Tongue (tissue), 2 donors: ENCODE measurements around the gene SHC1. TPM values are rescaled to one million over a fixed set of nuclear protein-coding genes. Genes with fewer than 3 reads are reported as not detected.

Experiments
- DNase-seq: peaks from one replicate; pipeline ENCODE4 v3.0.0-alpha.2; 2015
- total RNA-seq: library from RNA; depleted of rRNA; stranded (reverse); fragments of >200 nt; gene quantifications from one replicate; pipeline ENCODE4 v1.2.3, GENCODE V29; 2014

The SHC1 gene
- total RNA-seq, 1 donor from 2014 or later: 67.9 TPM

DNA sequence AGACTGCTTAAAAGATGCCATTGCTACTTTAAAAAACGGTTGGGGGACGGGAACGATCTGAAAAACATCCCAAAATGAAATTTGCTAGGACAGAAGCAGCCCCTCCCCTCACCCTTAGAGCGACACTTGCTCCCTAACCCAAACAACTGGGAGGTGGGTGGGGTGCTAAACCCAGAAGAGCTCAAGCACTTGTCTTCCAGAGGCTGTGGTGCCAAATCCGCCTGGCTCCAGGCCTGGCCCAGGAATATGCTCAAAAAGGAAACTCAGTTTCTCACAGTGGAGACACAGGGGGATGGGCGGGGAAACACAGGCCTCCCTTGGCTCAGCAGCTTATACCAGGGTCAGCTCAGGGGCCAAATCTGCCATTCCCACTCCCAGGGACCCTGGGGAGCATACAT, 14.0 kb downstream of the SHC1 start:
- peak; percentile 93 for DNase-seq

DNA sequence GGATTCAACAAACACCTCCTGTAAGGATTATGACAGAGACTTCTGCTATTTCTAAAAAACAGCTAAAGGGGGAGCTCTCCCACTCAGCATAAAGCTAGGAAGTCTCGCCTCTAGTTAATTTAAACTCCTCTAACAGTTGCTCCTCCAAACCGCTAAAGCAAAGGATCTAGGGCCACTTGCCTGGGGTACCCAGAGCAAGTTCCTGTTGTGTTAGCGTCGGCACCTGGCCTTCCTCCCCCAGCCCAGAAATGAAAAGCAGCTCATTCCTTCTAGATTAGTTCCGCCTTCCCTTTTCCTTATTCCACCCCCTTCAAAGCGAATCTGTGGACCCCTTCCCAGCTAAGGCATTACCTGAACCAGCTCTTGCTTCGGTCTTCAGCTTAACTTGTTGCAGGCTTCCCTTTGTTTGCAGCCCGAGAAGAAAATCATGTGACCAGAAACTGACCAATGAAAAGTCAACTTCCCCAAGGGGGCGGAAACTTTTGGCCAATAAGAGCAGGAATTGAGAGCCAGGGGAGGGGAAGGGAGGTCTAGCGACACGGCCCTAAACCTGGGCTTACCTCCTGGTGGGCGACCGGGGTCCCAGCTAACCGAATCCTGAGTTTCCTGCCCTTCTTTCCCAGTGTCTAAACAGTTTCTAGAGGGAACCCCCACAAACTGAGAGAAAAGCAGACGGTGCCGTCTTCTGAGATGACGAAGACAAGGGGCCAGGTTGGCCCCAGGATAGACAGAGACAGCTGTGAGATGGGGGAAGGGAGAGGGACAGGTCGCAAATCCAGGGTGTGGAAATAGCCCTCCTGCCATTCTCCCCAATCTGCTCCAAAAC, 14.6 kb downstream of the SHC1 start, which contains the start of gene PBXIP1:
Gene PBXIP1 (minus strand): TSS at position 382 of the 826 bp plus-strand sequence. CDS start 2,378 bp downstream, outside the sequence.
- peak; percentile 98 for DNase-seq

DNA sequence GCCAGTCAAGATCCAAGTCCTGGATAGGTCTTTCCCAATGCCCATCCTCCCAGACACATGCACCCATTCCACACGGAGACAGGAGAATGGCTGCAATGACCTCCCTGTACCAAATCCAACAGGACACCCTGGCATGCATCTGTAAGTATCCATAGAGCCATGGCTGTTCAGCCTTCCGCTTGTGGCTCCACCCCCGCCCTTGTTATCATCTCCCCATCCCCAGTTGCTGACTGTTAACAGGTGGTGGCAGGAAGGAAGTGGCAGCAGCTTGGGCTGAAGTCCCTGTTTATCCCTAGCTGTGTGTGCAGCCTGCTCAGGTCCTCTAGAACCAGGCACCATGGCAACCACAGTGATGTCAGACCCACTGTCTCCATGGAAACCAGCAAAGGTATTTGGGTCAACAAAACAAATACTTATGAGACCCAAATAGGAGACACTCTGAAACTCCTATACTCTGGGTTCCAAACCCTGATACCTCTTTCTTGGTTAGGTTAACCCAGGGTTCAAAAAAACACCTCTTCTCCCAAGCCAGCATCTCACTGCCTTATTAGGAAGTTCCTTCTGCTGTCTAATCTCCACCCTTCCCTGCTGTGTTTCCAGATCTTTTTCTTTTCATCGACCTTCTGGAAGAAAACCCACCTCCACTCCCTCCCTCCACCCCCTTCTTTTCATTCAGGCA, 15.4 kb downstream of the SHC1 start:
- DNase-seq: peak; percentile 89

DNA sequence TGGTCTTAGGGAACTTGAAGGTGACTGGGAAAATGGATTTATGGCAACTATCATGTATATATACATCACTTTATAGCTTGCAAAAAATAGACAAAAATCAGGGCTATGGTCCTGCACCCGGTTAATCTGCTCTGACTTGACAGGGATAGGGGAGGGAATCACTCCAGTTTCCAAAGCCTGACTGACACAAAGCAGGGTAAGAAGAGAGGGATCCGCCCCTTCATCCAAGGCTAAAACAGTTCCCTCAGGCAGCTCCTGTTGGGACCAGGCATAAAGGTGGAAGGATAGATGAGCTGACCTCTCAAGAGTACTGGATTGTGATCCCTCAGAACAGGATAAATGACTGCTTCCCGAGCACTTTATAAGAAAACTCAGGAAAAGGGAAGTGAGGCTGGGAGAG, 16.0 kb downstream of the SHC1 start:
- DNase-seq: no peak

DNA sequence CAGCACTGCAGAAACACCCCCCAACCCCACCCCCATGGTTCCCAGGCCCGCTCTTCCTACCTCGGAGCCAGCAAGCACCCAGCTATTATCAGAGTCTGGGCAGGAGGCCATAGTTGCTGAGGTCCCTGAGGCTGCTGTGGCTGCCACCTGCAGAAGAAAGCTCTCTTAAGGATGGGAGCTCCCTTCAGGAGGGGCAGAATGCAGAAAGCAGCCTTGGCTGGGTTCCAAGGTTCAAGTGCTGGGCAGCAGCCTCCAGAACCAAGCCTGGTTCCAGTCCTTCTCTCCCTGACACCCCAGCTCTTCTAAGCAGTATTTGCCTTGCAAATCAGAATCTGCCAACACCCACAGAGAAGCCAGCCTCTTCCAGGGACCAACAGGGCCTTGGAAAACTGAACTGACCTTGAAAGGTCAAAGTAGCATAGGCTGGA, 16.9 kb downstream of the SHC1 start:
- no peak for DNase-seq

DNA sequence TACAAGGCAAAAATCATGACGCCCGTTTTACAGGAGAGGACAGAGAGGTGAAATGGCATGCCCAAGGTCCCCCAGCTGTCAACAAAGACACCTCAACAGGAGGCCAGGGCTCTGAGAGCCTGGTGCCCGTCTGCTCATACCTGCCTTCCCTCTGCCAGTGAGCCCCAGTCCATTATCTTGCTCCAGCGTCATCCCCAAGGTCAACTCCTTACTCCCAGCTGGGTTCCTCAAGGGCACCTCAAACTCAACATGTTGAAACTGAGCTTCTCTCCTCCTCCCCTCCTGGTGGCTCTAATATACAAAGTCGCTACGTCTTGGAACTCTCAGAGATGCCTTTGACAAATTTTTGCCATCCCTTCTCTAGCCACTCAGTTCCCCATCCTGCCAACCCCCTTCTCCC, 17.9 kb downstream of the SHC1 start:
- DNase-seq: no peak

DNA sequence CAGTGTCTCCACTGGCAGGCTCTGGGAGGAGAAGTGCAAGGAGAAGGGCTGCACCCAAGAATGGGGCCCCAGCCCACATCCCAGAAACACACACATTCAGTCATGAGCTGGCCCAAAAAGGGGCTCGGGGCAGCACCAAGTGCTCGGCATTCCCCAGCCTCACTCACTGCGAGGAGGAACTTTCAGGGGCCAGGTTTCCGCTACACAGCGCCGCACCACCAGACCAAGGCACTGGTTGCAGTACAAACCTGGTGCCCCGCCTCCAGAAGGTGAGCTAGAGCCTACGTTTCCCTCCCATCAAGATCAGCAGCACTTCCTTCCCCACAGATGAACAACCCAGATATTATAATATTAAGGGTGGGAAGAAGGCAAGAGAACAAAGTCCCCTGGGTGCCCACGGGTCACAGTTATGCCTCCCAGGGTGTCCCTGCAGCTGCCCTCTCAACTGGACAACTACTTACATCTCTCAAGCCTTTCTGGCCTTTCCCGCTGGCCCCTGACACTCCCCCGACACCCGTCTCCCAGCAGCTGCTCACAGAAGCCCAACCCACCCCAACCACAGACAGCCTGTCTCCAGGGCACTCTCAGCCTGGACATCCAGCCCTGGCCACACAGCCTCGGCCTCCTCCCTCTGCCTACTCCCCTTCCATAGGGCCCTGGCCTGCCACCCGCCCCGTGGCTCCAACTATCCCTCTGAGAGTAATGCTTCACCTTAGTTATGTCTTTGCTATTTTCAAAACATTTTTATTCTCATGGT, 18.5 kb downstream of the SHC1 start:
- peak; percentile 50 for DNase-seq

DNA sequence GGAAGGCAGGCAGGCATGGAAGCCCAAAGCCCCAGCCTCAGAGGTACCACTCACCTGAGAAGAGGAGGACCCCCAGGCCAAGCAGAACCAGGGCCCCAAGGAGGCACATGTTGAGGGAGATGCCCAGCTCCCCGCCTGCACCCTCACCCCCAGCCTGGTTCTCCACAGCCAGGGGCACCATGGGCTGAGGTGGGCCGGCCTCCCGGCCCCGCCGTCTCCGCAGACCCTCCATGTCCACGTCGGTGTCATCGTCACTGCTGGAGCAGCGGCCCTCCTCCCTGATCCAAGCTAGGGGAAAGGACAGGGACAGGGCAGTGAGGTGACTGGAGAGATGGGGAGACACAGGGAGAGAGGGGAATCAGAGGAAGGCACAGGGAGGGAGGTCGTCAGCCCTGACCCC, 22.5 kb downstream of the SHC1 start:
- no peak for DNase-seq

DNA sequence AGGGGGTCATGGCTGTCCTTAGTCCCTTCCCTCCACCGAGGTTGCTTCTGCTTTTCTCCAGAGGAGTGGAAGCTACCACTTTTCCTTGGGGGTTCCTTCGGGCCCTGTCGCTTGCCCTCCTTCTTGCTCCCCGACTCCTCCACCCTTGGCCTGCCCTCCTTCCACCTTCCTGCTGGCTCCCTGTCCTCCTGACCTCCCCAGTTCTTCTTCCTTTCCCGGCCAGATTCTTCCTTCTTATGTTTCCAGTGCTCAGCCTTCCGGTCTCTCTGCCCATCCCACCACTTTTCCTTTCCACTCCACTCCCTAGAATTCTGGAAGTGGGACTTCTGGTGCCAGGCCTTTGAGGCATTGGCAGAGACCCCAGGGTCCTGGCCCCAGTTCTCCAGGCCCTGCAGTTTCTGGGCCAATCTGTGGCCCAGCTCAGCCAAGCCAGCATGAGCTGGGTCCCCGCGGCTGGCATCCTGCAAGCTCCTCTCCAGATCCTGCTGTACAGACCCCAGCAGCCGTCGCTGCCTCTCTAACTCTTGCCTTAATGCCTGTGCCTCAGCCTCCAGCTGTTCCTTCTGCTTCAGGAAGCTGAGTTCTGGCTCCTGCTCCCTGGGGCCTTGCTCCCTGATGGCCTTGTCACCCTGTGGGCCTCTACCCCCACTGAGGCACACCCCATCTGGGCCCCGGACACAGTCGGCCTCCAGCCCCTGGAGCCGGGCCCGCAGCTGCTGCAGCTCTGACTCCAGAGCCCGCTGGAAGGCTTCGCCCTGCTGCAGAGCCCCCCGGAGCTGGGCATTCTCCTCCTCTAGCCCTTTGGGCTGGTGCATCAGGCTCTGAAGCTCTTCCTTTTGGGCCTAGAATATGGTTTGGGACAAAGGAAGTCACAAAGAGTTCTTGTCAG, 24.3 kb downstream of the SHC1 start:
- DNase-seq: no peak

DNA sequence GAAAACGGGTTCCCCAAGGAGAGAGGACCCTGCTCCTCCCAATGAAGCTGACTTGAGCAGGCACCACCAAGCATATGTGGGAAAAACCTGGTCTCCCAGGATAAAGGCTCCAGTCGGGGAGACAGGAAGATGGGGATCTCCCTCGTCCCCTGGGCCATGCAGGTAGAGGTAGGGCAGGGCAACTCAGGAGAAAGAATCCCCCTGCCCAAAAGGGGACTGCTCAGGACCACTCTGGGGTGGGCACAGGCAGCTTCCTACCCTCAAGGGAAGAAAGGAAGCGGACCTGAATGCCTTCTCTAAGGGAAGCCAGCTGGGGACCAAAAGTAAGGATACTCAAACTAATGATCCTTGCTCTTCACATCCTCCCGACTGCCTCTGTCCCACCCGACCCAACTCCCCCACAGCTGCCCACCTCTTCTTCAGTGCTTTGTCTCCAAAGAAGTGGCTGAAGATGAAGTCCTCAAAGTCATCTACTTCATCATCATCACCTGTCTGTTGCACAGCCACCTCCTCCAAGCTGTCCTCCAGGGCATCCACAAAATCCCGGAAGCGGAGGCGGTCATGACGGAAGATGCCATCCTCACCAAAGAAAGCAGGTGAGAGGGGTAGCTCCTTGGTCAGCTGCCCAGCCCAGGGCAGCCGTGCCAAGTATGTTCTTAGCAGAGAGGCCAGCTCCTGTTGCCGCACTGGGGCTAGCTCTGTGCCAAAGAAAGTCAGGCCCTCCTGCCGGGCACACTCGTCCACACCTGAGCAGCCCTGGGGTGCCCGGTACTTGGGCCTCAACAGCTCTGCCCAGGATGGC, 25.2 kb downstream of the SHC1 start:
- DNase-seq: no peak

DNA sequence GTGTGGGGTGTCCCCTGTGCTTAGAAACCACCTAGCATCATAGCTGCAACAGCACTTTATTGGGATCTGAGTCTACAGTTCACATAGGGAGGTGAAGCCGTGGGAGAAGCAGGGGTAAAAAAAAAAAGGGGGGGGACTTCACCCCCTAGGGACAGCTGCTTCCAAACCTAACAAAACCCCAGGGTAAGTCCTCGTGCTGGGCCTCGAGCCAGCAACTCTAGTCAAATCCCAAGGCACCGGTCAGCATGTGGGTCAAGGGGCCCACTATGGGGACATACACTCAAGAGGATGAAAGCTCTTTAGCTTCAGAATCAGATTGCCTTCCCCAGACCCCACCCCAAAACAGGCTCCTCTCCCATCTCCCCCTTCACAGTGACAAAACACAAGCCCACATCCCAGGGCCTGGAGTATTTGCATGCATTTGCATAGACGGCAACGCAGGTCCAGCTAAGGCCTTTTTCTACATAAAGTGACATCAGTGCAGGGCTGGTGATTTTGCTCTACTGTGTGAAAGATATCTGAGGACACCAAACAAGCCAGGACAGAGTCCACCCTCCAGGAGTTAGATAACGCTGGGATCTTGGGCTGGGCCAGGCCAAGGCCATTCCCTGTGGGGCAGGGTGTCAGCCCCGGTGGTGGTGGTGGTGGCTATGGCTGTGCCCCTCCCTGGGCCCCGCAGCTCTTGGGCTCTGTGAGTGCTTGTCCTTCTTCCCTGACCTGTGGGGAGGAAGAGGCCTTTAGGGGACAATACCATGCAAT, 26.0 kb downstream of the SHC1 start:
- no peak for DNase-seq

DNA sequence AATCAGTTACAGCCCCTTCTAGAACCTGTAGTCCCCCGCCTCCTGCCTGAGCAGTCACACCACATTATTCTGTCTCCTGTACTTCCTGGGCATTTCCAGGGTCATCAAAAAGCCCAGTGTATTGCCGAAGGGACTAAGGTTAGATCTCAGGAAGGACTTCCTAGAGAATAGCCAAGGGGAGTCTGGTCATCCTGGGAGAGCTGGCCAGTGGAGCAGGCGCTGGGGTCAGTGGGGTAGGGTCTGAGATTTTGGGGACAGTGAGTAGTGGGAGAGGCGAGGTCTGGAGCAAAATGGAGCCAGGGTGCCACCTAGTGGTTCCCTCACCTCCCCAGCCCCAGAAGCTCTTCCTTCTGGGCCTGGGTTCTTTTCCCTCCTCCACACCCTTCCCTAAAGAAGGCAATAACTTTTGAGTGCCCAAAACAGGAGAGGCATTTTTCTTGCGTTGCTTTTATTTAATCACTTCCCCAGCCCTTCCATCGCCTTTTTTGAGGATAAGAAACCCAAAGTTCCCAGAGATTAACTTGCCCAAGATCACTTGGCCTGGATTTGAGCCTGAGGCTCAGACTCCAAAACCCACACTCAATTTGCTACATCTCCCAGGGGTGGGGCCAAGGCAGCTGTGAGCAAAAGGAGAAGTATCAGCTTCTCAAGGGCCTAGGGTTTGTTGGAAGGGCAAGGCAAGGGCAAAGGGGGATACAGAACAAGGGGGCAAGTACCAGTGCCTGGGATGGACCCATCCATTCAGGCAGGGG, 26.7 kb downstream of the SHC1 start:
- peak; percentile 65 for DNase-seq

DNA sequence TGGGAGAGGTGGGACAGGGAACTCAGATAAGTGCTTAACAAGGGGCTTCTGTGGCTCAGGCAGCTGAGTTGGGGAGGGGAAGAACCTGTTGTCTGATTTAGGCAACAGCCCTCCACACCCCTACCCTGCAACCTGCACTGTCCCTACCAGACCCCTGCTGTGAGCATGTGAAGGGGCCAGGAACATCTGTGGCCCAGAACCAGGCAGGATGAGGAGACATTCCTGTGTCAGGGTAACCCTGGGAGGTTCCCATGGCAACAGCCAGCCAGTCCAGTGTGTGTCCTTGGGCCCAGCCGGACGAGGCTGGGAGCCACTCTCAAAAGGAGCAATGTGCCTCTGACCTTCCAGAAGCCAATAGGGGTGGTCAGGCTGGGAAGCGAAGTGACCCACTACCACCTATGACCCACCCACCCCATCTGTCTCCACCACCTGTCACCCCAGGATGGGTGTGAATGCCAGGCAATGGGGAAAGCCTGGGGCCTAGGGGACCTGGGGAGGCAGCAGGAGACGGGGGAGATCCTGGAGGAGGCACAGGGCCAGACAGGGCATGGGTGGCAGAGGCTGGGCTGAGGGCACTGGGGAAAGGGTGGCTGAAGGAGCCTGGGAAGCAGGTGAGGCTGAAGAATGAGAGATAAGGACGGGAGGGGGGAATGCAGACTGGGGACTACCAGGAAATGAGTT, 29.1 kb downstream of the SHC1 start:
- DNase-seq: no peak

DNA sequence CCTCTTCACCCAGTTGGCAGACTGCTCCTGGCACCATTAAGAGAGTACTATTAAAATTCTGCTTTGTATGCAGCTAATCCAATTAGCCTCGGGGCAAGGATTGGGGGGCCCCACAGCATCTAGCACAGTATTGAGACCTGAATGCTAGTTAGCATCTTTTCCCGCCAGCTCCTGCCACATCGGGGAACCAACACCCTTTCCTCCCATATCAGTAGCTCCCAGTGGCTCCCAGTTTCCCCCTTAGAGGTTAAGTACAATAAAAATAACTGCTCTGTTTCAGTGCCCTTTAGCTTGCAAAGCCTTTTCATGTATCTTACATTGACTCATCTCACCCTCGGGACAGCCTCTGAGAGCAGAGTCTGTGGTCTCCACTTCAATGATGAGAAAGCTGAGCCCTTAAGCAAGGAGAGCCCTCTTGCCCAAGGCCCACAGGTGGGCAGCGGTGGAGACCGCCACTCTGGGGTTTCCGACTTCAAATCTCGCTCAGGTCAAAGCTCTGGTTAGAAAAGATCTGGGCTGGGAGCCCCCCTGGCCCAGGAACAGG, 29.8 kb downstream of the SHC1 start:
- DNase-seq: no peak

DNA sequence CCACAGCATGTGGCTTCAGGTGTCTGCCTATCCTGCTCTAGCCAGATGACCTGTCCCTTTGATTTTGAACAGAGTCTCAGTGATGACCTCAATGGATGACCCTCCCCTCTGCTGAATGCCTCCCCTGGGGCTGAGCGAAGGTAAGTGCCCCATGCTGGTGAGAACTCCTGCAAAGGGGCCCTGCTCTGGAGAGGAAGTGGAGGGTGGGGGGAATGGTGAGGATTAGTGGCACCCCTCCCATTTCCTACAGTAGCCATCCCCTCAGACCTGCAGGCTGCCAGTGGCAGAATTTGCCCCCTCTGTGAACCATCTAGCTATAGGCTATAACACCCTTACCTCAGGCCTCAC, 30.4 kb downstream of the SHC1 start:
- no peak for DNase-seq

DNA sequence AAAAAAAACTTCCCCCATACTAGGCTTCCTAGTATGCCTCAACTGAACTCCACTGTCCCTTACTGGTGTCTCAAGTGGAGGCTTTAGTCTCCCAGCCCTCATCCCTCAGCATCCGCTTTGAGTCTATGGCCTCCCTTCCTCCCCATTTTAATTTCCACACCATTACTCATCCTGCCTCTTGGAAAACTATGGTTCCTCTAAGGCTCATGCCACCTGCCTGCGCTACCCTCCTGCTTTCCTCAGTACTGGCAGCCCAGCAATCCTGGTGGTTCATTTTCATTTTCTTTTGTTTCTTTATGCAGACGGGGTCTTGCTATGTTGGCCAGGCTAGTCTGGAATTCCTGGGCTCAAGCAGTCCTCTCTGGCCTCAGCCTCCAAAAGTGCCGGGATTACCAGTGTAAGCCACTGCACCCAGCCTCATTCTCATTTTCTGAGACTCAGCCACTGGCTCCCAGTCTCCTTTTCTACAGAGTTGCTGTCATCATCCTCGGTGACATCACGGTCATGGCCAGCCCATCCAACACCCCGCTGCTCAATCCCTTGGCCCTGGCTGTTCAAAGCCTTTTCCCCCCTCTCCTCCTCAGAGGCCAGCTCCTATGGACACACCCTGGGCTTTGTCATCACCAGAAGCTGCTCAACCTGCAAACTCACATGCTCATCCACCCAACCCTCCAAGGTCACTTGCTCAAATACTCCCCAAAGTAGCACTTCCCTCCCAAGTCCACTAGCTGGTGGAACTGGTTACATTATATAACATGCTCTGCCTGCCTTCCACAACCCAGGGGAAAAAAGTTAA, 31.7 kb downstream of the SHC1 start:
- no peak for DNase-seq

DNA sequence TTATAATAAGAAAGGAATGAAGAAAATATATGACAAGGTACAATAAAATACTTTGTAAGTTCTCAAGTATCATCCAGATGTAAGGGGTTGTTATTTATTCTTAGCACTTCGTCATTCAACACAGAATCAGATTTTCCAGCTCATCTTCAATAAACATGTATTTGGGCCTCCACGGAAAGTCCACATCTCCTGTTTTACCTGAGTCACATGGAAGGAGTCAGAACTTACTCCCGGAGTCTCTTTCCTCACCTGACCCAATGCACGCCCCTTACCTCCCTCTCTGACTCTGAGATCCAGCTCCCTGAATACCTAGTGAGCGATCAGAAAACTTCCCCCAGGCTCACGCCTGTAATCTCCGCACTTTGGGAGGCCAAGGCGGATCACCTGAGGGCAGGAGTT, 32.6 kb downstream of the SHC1 start:
- DNase-seq: no peak
